WTC11 (cell line): Measurements from ENCODE around the gene NAP1L5.

Experiments
- CREM ChIP-seq: sonication (generic); formaldehyde crosslinking; IDR thresholded peaks from 2 replicates; pipeline ENCODE4 v1.8.1; 2022; ENCODE audit warnings: mild to moderate bottlenecking, missing genetic modification reagents, moderate library complexity
- ESRRA ChIP-seq: sonication (generic); formaldehyde crosslinking; IDR thresholded peaks from 2 replicates; pipeline ENCODE4 v1.8.1; 2022; ENCODE audit warnings: mild to moderate bottlenecking, missing genetic modification reagents, borderline replicate concordance
- JAZF1 ChIP-seq: fragments of 250-450 bp; sonication (Bioruptor Pico); IDR thresholded peaks from 2 replicates; pipeline ENCODE4 v1.9.0; 2021; ENCODE audit warnings: moderate library complexity, mild to moderate bottlenecking, inconsistent platforms
- NR3C1 ChIP-seq: sonication (generic); formaldehyde crosslinking; conservative IDR thresholded peaks from 2 replicates; pipeline ENCODE4 v1.8.1; 2023; ENCODE audit warnings: low read depth, mild to moderate bottlenecking, missing genetic modification reagents
- RELA ChIP-seq: sonication (generic); formaldehyde crosslinking; IDR thresholded peaks from 2 replicates; pipeline ENCODE4 v1.8.1; 2022; ENCODE audit warnings: missing genetic modification reagents, mild to moderate bottlenecking, borderline replicate concordance
- TEAD4 ChIP-seq: sonication (generic); formaldehyde crosslinking; IDR thresholded peaks from 2 replicates; pipeline ENCODE4 v1.8.0; 2022; ENCODE audit warnings: mild to moderate bottlenecking, missing genetic modification reagents
- ZNF263 ChIP-seq: sonication (generic); formaldehyde crosslinking; IDR thresholded peaks from 2 replicates; pipeline ENCODE4 v1.8.1; 2022; ENCODE audit warnings: low read depth, mild to moderate bottlenecking, moderate library complexity, missing genetic modification reagents
- ZNF416 ChIP-seq: fragments of 250-450 bp; sonication (Bioruptor Pico); IDR thresholded peaks from 2 replicates; pipeline ENCODE4 v1.9.0; 2021; ENCODE audit warnings: mild to moderate bottlenecking, inconsistent platforms
- TF ChIP-seq, protein P1 (sequence below): fragments of 200-600 bp; IDR thresholded peaks from 2 replicates; pipeline ENCODE4 v1.8.0; 2022; ENCODE audit warnings: antibody characterized with exemption
- TF ChIP-seq, protein P2 (sequence below): sonication (generic); formaldehyde crosslinking; IDR thresholded peaks from 2 replicates; pipeline ENCODE4 v1.8.1; 2023; ENCODE audit warnings: mild to moderate bottlenecking, missing genetic modification reagents, borderline replicate concordance
- TF ChIP-seq, protein P3 (sequence below): sonication (generic); formaldehyde crosslinking; IDR thresholded peaks from 2 replicates; pipeline ENCODE4 v1.8.0; 2022; ENCODE audit warnings: mild to moderate bottlenecking, missing genetic modification reagents
- TF ChIP-seq, protein P4 (sequence below): sonication (generic); formaldehyde crosslinking; conservative IDR thresholded peaks from 2 replicates; pipeline ENCODE4 v1.8.1; 2023; ENCODE audit warnings: mild to moderate bottlenecking, low read depth, missing genetic modification reagents, moderate library complexity
- TF ChIP-seq, protein P5 (sequence below): sonication (generic); formaldehyde crosslinking; IDR thresholded peaks from 2 replicates; pipeline ENCODE4 v1.8.1; 2023; ENCODE audit warnings: mild to moderate bottlenecking, moderate library complexity, missing genetic modification reagents
- TF ChIP-seq, protein P6 (sequence below): sonication (generic); formaldehyde crosslinking; IDR thresholded peaks from 2 replicates; pipeline ENCODE4 v1.8.1; 2022; ENCODE audit warnings: low read depth, missing genetic modification reagents, borderline replicate concordance

DNA sequence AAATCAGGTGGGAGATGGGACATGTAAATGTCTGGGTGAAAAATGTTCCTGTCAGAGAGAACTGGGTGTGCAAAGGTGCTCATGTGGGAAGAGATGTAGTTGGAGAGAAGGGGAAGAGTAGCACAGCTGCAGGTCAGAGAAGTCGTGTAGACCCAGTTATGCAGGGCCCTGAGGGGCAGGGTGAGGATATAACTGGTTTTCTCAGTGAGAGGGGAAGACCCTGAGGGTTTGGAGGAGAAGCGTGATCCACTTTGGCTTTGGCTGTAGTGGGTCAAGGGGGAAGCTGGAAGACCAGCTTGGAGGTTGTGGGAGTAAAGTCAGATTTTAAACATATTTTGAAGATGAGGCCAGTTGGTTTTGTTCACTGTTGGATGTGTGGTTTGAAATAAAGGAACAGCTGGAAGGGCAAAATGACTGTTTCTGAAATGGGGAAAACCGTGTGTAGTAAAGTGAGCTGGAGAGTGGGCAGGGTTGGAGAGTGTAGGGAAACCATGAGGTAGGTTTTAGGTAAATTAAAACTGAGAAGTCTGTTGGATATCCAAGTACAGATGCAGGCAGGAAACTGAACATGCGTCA lies 44.2 kb downstream of the NAP1L5 start:
- TF ChIP-seq, protein P1, sequence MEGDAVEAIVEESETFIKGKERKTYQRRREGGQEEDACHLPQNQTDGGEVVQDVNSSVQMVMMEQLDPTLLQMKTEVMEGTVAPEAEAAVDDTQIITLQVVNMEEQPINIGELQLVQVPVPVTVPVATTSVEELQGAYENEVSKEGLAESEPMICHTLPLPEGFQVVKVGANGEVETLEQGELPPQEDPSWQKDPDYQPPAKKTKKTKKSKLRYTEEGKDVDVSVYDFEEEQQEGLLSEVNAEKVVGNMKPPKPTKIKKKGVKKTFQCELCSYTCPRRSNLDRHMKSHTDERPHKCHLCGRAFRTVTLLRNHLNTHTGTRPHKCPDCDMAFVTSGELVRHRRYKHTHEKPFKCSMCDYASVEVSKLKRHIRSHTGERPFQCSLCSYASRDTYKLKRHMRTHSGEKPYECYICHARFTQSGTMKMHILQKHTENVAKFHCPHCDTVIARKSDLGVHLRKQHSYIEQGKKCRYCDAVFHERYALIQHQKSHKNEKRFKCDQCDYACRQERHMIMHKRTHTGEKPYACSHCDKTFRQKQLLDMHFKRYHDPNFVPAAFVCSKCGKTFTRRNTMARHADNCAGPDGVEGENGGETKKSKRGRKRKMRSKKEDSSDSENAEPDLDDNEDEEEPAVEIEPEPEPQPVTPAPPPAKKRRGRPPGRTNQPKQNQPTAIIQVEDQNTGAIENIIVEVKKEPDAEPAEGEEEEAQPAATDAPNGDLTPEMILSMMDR = no peak
- TF ChIP-seq TEAD4 (CRISPR knock-in tag) (no peak), CREM (CRISPR knock-in tag) (no peak), JAZF1 (CRISPR knock-in tag) (no peak), RELA (CRISPR knock-in tag) (no peak), ZNF416 (CRISPR knock-in tag) (no peak), ESRRA (CRISPR knock-in tag) (no peak), NR3C1 (CRISPR knock-in tag) (no peak), ZNF263 (CRISPR knock-in tag) (no peak)
- TF ChIP-seq, protein P2, sequence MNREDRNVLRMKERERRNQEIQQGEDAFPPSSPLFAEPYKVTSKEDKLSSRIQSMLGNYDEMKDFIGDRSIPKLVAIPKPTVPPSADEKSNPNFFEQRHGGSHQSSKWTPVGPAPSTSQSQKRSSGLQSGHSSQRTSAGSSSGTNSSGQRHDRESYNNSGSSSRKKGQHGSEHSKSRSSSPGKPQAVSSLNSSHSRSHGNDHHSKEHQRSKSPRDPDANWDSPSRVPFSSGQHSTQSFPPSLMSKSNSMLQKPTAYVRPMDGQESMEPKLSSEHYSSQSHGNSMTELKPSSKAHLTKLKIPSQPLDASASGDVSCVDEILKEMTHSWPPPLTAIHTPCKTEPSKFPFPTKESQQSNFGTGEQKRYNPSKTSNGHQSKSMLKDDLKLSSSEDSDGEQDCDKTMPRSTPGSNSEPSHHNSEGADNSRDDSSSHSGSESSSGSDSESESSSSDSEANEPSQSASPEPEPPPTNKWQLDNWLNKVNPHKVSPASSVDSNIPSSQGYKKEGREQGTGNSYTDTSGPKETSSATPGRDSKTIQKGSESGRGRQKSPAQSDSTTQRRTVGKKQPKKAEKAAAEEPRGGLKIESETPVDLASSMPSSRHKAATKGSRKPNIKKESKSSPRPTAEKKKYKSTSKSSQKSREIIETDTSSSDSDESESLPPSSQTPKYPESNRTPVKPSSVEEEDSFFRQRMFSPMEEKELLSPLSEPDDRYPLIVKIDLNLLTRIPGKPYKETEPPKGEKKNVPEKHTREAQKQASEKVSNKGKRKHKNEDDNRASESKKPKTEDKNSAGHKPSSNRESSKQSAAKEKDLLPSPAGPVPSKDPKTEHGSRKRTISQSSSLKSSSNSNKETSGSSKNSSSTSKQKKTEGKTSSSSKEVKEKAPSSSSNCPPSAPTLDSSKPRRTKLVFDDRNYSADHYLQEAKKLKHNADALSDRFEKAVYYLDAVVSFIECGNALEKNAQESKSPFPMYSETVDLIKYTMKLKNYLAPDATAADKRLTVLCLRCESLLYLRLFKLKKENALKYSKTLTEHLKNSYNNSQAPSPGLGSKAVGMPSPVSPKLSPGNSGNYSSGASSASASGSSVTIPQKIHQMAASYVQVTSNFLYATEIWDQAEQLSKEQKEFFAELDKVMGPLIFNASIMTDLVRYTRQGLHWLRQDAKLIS (CRISPR knock-in tag) = no peak
- TF ChIP-seq, protein P3, sequence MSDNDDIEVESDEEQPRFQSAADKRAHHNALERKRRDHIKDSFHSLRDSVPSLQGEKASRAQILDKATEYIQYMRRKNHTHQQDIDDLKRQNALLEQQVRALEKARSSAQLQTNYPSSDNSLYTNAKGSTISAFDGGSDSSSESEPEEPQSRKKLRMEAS (CRISPR knock-in tag) = no peak
- TF ChIP-seq, protein P4, sequence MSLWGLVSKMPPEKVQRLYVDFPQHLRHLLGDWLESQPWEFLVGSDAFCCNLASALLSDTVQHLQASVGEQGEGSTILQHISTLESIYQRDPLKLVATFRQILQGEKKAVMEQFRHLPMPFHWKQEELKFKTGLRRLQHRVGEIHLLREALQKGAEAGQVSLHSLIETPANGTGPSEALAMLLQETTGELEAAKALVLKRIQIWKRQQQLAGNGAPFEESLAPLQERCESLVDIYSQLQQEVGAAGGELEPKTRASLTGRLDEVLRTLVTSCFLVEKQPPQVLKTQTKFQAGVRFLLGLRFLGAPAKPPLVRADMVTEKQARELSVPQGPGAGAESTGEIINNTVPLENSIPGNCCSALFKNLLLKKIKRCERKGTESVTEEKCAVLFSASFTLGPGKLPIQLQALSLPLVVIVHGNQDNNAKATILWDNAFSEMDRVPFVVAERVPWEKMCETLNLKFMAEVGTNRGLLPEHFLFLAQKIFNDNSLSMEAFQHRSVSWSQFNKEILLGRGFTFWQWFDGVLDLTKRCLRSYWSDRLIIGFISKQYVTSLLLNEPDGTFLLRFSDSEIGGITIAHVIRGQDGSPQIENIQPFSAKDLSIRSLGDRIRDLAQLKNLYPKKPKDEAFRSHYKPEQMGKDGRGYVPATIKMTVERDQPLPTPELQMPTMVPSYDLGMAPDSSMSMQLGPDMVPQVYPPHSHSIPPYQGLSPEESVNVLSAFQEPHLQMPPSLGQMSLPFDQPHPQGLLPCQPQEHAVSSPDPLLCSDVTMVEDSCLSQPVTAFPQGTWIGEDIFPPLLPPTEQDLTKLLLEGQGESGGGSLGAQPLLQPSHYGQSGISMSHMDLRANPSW (CRISPR knock-in tag) = no peak
- TF ChIP-seq, protein P5, sequence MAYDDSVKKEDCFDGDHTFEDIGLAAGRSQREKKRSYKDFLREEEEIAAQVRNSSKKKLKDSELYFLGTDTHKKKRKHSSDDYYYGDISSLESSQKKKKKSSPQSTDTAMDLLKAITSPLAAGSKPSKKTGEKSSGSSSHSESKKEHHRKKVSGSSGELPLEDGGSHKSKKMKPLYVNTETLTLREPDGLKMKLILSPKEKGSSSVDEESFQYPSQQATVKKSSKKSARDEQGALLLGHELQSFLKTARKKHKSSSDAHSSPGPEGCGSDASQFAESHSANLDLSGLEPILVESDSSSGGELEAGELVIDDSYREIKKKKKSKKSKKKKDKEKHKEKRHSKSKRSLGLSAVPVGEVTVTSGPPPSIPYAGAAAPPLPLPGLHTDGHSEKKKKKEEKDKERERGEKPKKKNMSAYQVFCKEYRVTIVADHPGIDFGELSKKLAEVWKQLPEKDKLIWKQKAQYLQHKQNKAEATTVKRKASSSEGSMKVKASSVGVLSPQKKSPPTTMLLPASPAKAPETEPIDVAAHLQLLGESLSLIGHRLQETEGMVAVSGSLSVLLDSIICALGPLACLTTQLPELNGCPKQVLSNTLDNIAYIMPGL (CRISPR knock-in tag) = no peak
- TF ChIP-seq, protein P6, sequence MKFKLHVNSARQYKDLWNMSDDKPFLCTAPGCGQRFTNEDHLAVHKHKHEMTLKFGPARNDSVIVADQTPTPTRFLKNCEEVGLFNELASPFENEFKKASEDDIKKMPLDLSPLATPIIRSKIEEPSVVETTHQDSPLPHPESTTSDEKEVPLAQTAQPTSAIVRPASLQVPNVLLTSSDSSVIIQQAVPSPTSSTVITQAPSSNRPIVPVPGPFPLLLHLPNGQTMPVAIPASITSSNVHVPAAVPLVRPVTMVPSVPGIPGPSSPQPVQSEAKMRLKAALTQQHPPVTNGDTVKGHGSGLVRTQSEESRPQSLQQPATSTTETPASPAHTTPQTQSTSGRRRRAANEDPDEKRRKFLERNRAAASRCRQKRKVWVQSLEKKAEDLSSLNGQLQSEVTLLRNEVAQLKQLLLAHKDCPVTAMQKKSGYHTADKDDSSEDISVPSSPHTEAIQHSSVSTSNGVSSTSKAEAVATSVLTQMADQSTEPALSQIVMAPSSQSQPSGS (CRISPR knock-in tag) = no peak
